ENCODE data around the gene NRP1.

The NRP1 gene

DNA sequence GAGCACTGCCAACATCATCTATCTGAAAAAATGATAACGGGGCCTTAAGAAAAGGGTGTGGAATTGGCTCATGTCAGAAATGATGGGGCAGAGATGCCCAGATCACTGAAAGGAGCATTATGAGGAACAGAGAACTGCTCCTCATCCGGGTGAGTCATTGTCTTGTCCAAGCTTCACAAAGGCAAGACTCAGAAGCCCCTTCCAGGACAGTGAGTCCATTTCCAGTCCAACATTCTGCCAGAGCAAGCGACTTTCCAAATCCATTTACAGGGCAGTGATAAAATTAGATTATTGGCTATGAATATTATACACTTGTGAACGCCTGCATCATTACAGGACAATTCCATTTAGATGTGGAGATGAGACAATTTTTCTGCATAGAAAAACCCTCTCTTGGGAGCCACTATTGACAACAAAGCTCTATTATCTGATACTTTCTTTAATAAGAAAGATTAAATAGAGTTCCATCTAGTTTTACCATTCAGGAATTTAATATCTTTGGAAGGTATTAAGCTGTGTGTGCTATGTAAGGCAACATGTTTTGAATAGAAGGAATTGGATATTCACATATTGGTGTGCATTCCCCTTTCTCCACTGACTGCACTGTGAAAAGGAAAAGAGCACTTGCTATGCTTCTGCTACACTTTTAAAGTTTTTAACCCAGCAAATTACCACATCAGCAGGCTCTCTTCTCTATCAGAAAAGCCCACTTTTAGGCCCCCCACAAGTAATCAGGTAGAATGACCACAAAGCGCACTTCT is 159.6 kb downstream of the NRP1 start:
- DNase-seq = no peak

DNA sequence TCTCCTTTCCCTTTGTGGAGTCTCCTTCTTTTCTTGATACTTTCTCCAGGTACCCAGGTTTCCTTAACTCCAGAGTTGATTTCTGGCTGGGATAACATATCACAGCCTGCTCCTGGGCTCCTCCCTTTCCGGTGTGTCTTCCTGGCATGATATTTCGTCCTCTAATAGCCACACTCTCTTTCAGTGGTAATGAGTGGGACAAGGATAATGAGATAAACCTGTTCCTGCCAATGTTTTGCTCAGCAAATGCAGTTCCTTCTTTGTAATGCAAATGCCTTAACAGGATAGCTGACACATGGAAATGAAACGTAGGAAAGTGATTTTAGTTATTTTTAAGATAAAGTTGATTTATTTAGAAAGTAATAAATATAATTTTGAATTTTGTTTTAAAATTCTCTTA is 168.6 kb downstream of the NRP1 start:
- no peak for DNase-seq

DNA sequence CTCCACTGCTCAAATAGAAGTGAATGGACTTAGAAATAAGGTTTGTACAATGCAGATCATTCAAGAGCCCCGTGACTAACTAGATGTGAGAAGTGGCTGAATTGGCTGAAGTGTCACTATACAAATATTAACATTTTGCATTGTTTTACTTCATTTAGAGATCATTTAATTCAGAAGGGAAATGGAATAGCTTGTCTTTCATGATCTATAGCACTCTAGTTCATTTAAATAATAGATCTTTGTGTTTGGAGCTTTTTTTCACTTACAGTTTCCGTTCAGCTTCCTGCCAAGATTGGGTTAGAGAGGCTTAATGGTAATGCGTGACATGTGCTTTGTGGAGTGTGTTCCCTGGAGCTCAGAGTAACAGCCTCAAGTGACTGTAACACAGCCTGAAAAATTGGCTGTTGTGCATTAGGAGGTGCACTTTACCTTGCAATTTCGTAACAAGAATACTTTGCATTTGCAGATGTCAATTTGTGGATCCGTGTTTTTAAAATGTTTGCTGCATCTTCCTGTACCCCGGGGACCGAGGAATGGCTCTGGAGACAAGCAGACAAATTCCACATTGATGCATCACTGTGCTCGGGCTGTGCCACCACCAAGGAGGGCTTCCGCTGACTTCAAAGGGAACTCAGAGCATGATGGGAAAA is 170.3 kb downstream of the NRP1 start:
- DNase-seq = no peak

DNA sequence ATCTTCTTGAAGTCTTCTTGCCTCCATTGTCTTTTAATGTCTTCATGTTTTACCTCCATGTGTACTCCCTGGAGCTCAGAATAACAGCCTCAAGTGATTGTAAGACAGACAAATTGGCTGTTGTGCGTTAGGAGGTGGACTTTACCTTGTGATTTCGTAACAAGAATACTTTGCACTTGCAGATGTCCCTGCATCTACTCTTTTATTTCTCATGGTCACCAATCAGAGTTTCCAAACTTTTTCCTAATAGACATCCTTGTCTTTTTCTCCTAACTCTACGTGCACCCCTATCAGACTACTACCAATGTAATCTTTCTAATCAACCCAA is 172.3 kb downstream of the NRP1 start:
- DNase-seq = no peak

DNA sequence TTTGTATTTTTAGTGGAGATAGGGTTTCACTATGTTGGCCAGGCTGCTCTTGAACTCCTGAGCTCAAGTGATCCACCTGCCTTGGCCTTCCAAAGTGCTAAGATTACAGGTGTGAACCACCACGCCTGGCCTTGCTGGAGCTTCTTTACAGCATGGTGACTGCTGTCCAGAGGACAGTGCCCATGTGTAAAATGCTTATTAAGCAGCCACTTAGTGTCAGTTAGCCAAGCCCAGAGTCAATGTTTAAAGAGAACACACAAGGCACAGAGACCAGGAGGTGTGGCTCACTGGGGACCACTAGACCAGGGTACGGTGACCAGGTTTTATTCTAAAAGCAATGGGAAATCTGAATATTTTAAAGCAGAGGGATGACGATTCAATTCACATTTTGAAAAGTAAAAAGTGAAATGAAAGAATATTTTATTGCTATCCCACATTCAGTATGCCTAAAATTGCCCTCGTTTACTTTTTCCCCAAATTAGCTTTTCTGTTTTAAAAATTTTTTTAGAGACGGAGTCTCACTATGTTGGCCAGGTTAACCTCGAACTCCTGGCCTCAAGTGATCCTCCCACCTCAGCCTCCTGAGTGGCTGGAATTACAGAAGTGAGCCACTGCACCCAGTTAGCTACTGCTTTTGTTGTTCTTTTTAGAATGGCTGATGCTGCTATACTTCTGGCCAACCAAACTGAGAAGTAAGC is 172.8 kb downstream of the NRP1 start:
- DNase-seq = no peak

DNA sequence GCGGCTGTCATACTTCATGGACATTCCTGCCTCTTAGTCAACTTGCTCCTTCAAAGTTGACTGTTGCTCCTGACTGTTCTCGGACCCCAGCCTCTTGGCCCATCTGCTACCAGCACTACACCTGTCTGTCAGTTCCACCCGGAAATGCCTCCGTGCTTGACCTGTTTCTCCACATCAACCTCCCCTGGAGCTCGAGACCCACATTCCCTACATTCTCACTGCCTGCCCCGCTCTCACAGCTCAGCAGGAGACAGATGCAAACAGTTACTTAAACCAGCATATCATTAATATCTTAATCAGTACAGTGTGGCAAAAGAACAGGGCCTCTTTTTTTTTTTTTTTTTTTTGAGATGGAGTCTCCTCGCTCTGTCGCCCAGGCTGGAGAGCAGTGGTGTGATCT is 174.3 kb downstream of the NRP1 start:
- DNase-seq = no peak

DNA sequence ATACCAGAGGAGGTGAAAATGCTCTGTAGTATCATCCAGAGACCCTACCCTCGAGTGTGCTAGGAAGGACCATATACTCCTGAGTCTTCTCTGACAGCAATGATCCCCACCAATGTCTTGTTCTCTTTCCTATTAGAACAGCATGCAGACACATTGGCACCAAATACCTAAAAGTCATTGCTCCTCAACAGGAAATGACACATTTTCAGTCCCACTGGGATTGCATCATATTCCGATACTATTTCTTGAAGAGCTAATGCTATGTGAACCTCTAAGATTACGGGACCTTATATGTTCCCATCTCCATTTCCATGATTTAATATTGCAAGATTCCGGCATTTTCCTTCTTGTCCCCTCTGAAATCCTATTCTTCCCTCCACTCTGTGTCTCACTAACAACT is 177.4 kb downstream of the NRP1 start:
- DNase-seq = no peak

DNA sequence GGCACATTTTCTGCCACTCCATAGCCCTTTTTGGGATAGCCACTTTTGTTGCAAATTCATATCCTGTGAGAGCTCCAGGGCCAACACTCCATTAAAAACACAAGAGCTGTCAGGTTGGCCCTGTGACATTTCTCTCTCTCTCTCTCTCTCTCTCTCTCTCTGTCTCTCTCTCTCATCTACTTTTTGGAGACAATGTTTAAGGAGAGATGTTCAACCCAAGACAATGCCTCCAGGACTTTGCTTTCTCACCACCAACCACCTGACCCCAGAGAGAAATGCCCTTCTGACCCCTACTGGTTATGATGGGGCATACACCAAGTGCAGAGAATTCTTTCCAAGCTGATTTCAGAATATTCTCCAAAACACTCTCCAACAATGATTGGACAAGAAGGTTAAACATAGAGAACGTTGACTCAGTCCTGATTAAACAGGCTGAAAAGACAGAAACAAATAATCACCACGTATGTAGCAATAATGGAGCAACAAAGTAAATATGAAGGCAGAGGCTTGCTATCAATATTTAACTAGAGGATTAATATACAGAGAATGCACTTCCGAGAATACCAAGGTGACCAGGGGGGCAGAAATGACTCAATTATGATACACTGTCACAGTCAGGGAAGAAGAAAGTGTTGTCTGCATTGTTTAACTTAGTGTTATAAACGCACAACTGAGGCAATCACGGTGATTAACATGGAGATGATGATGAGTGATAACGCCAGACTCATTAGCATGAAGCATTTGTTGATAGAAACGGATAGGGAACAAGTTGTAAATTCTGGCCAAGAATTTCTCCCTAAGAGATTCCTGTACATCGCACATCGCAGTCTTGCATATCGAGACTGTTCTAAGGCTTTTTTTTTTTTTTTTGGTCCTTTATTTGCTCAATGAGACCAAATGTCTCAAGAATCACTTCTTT is 178.5 kb downstream of the NRP1 start:
- DNase-seq = no peak

DNA sequence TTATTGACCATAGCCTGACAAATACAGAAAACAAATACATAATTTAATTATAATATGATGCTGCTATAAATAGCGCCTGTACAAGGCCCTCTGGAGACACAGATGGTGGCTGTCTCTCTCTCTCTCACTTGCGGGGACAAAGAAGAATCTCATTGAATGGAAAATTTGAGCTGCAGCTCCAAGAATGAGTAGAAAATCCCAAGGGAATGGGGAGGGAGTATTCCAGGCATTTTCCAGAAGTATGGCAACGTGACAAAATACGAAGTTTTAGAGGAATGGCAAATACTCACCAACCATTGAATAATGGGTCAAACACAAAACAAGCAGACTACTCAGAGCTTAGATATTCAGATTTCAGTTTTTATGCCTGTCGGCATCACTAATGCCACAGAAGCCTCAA is 179.9 kb downstream of the NRP1 start:
- no peak for DNase-seq

DNA sequence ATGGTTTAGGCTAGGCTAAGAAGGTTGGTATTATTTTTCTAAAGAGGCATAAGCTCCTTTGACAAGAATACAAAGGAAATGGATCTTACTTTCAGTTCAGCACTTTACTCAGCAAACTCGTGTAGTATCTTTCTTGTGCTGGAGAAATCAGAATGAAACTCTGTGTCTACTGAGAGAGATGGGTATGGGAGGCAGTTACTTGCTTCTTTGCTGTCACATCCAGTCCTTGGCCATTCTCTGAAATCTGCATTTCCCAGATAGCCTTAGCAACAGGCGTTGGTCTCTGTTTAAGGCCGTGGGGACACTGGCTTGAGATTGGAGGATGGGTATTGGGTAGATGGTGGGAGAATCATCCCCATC is 180.5 kb downstream of the NRP1 start:
- no peak for DNase-seq

DNA sequence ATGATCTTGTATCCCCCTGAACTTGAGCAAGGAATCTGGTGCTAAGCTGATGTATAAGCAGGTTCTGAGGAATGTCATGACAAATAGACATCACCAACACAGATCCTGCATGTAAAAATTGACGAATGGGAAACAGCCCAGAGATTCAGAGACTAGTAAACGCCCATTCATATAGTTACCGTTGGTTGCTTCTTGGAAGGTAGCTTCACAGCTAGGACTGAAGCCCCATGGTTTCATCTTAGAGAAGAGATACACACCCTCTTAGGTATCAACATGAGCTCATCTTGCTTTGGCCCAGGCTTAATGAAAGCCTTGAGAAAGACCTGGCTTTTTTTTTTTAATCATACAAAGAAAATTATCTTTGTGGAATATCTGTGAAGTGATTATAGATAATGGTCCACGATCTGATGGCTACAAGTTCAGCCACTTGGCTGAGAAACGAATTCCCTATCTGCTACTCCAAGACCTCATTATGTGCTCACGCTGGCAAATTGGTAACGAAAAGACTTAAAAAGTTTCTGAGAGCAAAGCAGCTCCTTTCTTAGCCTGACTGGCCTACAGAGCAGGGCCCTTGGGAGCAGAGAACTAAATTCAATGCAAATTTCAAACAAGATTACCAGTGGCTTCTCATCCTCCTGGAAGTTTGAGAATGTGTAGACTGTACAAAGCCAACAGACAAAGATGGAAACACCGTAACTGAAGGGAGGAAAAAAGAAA is 181.1 kb downstream of the NRP1 start:
- no peak for DNase-seq

DNA sequence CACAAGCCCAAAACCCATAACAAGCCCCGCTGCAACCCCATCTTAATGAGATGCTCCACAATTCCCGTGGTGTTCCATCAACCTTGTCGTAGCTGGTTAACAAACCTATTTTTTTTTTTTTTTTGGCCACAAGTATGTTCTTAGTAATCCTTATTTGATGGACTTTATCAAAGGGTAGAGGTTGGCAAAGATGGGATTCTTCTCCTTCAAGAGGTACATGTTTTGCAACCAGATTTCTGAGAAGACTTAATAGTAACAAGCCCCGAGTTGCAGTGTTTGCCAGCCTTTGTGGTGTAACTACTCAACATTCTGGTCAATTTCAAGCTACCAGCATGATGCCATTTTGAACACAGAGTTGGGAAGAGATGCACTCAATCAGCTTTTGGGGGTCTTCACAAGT is 181.7 kb downstream of the NRP1 start:
- DNase-seq = no peak

DNA sequence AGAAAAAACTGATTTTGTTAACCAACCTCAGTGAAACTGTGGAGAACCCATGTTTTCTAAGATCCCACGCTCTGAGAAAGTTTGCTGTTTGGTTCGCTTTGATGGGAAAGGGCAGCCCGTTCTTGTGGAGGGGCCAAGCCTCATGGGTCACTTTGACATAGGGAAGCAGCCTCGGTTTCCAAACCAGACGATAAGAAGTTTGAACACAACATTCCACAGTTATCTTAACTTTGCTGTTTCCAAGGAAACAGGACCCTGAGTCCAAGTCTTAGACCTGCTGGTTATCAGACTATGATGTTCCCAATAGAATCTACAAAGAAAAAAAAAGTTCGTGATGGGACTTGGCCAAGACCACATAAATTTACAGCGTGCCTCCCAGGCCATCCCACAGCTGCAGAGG is 182.3 kb downstream of the NRP1 start:
- DNase-seq = no peak

DNA sequence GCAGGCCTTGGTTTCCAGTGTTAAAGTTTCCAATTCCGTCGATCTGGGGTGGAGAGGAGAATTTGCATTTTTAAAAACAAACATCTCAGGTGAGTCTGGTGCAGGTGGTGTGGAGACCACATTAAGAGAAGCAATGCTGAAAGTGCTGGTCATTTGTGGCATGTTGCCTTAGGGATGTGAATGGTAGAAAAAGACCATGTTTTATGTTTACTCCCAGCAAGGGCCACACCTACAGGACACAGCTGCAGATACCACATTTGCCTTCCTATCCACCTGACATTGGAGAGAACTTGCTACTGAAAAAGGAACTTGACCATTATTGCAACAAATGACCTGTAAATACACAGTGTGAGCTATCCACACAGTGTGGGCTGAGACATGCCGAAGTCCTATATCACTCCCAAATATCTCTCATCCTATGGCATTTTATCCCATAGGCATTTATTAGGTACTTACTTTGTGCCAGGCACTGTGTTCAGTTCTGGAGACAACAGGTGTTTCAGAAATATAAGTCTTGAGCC is 183.1 kb downstream of the NRP1 start:
- DNase-seq = no peak

DNA sequence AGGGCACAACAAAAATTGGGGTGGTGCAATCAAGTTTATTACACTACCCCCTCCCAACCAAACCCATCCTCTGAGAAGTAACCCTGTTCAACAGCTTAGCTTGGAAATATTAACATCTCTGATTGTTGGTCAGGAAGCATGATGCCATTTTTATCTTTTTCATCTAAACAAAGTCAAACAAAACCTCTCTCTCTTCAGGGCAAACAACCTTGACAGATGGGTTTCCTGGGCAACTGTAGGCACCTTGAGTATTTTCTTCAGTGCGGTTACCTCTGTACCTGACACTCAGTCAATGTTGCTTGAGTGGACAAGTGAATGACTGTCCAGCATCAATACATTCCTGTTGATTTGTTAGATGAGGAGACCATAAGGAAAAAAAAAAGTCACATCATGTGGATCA is 183.6 kb downstream of the NRP1 start:
- no peak for DNase-seq

DNA sequence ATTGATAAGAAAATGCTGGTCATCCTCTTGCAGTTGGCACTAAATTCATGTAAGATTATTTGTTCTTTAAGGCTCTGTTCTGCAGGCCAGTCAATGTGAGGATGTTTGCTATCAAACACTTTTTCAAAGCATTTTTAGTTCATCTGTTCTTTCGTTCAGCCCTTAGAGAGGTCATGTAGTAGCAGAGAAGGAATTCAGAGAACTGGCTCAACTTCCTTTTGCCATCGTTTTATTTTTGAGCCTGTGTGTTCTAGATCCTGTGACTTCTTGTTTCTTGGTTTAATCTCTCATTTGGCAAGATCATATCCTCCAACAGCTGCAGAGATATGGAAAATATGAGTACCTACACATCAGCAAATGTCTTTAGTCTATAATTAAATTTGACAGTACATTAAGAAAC is 184.3 kb downstream of the NRP1 start:
- no peak for DNase-seq

DNA sequence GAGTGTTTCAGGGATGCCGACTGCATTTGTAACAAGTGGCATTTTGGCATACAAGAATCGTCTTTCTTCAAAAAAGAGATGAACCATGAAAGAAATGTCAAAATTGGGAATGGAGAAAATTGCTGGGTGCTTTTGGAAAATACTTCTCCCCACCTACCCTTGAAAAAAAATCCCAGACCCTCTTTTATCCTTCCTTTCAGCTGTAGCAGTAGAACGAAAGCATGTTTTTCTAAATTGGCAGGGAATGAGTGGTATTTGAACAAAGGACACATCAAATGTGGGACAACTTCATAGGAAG is 187.5 kb downstream of the NRP1 start:
- no peak for DNase-seq

DNA sequence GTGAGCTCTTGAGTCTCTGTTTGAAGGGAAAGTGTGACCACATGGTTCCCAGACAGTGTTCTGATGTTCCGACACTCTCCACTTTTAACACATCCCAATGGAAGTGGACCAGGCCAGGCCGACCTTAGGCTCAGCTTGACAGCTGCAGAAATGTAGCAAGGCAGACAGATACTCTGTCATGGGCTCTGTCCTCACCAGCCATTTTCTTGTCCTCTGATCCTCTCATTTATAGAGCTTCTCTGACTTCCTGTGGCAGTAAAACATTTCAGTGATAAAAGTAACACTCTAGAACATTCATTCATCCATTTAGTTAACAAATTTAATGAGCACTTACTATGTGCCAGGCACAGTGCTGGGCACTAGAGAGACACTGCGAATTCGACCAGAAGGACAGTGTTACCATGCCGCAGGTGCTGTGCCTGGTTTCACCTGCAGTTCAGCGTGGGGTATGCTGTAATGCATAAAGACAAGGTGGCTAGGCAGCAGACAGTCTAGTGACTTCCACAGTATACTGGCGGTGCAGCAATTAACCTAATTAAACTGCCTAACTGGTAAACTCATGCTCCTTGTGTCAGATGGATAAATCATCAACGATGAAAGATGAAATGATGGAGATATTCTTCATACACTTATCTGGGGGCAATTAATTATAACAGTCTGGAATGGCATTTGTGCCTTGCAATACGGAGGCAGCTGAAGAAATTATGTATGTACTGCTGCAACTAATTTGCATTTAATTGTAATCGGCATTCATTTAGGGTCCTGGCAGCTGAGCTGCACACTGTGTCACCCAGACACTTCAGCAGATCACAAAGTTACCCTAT is 188.1 kb downstream of the NRP1 start:
- no peak for DNase-seq

DNA sequence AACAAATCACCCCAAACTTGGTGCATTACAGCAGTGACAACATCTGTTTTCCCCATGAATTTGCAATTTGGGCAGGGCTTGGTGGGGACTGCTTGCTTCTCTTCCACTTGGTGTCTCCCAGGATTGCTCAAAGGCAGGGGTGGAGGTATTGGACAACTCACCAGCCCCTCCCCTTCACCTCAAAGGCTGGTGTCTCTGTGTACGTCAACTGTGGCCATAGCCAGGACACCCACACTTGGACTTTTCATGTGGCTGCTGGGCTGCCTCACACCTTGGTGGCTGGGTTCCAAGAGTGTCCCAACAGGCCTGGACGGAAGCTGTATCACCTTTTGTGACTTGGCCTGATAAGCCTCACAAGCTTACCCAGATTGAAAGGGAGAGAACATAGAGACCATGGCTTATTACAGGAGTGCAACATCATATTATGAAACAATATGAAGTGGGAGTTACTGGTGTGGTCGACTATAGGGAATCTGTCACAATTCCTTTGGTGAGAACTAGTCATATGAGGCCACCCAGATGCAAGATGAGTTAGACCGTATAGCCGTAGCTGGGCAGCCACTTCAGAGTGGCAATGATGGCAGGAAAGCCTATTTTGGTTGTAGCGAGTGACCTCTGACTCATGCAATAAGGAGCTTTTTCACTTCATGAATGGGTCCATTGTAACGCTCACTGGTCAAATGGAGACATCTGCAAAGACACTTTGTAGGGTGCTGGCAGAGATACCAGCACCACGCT is 188.8 kb downstream of the NRP1 start:
- no peak for DNase-seq

DNA sequence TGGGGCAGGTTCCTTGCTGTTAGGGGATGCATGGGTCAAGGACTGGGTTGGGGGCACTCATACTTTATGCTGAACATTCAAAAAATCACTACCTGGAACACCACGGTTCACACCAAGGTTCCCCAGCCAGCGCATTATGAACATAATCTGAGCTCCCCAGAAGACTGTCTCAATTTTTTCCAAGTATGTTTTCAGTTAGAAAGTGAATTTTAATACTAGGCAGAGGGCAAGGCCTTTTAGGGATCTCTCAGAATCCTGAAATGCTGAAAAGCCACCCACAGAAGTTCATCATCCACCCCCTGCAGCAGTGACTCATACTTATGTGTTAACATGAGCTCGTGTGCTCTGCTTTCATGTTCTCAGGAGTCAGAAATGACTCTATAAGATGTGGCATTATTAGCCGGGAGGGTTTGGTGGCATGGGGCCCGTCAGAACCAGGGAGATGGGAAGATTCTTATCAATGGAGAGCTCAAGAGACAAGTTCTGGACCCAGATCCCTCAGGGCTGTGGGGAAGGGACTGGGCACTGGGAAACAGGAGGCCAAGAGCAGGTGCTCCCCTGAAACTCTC is 191.2 kb downstream of the NRP1 start:
- DNase-seq = no peak

DNA sequence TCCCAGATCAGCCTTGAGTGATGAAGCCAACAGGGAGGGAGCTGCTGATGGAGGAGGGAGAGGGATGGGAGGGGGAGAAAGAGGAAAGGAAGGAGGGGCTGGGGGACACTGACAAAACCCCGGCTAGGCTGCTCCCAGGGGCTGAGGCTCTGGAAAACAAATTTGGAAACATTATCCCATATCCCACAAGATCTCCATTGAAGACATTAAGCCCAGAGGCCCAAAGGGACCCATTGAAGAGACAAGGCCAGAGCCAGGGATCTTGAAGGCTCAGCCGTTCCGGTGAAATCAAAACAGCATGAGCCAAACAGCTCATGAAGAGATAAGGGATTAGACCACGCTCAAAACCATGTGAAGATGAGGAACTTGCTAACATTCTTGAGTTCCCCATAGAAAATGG is 192.2 kb downstream of the NRP1 start:
- no peak for DNase-seq

Measured in cerebellar nuclear complex (tissue), 1 donor.